ENCODE measurements around the gene RANBP1. TPM values are rescaled to one million over a fixed set of nuclear protein-coding genes. Genes with fewer than 3 reads are reported as not detected.

The RANBP1 gene
- total RNA-seq, 1 experiment from 2014 or later, result 195 TPM

GRCh38 chr22:20080445-20080775 lies 35.5 kb upstream of the RANBP1 start:
- CTCF ChIA-PET, result no interaction called here
- no peak for TF ChIP-seq CTCF (IDR thresholded peaks at IDR 0.05; ENCODE audit: unreplicated experiment)
- Mint-ChIP-seq H3K36me3 (ENCODE audit: insufficient read depth, unreplicated experiment) (peaks cover 28% of the 10 kb centered on the region), H3K4me1 (ENCODE audit: insufficient read depth, unreplicated experiment) (peaks cover 31% of the 10 kb centered on the region), H3K27ac (ENCODE audit: low read depth, unreplicated experiment) (peak overlapping the region; percentile 79), H3K27me3 (ENCODE audit: insufficient read depth, unreplicated experiment) (no peaks in the 10 kb centered on the region), H3K9me3 (ENCODE audit: unreplicated experiment) (no peaks in the 10 kb centered on the region), H3K4me3 (ENCODE audit: unreplicated experiment) (peak overlapping the region; percentile 92)
- POLR2A ChIA-PET, result interaction anchor here (0.7 to 3.2 kb wide), 8 partner anchors 15 to 648 kb away, joined by 3 to 13 read pairs (median 6); partner anchors contain the start of genes MRPL40, TANGO2 and TRMT2A
- DNase-seq (ENCODE audit: unreplicated experiment), result peak; percentile 51
- intact Hi-C loops (cut with micrococcal nuclease), result no loop called here
- no TSS peak for BruUV-seq (replicated peaks)

- peak; percentile 49 for DNase-seq (ENCODE audit: unreplicated experiment)
- intact Hi-C loops (cut with micrococcal nuclease), result loop anchor here (1.0 kb wide), 1 partner anchor 111 kb away; no protein-coding TSS in a partner anchor
- H3K27me3 Mint-ChIP-seq (ENCODE audit: insufficient read depth, unreplicated experiment), result no peaks in the 10 kb centered on the region
- H3K27ac Mint-ChIP-seq (ENCODE audit: low read depth, unreplicated experiment), result peak overlapping the region; percentile 79
- BruUV-seq (replicated peaks), result TSS peak; percentile 48
- peaks cover 33% of the 10 kb centered on the region for H3K36me3 Mint-ChIP-seq (ENCODE audit: insufficient read depth, unreplicated experiment)
- no peaks in the 10 kb centered on the region for H3K9me3 Mint-ChIP-seq (ENCODE audit: unreplicated experiment)
- ChIA-PET CTCF (interaction anchor here (0.6 kb wide), 3 partner anchors 10 to 236 kb away, joined by 3 to 4 read pairs (median 3); no protein-coding TSS in a partner anchor), POLR2A (interaction anchor here (0.7 to 3.2 kb wide), 5 partner anchors 18 to 519 kb away, joined by 3 to 13 read pairs (median 4); partner anchors contain the start of genes RANBP1 and TRMT2A)
- TF ChIP-seq CTCF (IDR thresholded peaks at IDR 0.05; ENCODE audit: unreplicated experiment), result no peak
- peak overlapping the region; percentile 92 for H3K4me3 Mint-ChIP-seq (ENCODE audit: unreplicated experiment)
- H3K4me1 Mint-ChIP-seq (ENCODE audit: insufficient read depth, unreplicated experiment), result peaks cover 32% of the 10 kb centered on the region
Measured at GRCh38 chr22:20080776-20081654, 34.9 kb upstream of the RANBP1 start.

- CTCF ChIA-PET, result interaction anchor here (0.9 kb wide), 1 partner anchor 19 kb away, joined by 4 read pairs; no protein-coding TSS in a partner anchor
- POLR2A ChIA-PET, result interaction anchor here (1.4 to 3.2 kb wide), 2 partner anchors 21 to 34 kb away, joined by 3 to 13 read pairs; partner anchors contain the start of gene TRMT2A
- intact Hi-C loops (cut with micrococcal nuclease), result no loop called here
Measured at GRCh38 chr22:20083157-20083890, 32.6 kb upstream of the RANBP1 start.

More at GRCh38 chr22:20083157-20083890, 32.6 kb upstream of the RANBP1 start:
- Mint-ChIP-seq H3K36me3 (ENCODE audit: insufficient read depth, unreplicated experiment) (peaks cover 56% of the 10 kb centered on the region), H3K4me3 (ENCODE audit: unreplicated experiment) (peak overlapping the region; percentile 11), H3K9me3 (ENCODE audit: unreplicated experiment) (no peaks in the 10 kb centered on the region), H3K27me3 (ENCODE audit: insufficient read depth, unreplicated experiment) (no peaks in the 10 kb centered on the region), H3K27ac (ENCODE audit: low read depth, unreplicated experiment) (peak overlapping the region; percentile 79), H3K4me1 (ENCODE audit: insufficient read depth, unreplicated experiment) (peaks cover 38% of the 10 kb centered on the region)
- no peak for DNase-seq (ENCODE audit: unreplicated experiment)
- BruUV-seq (replicated peaks), result no TSS peak
- no peak for TF ChIP-seq CTCF (IDR thresholded peaks at IDR 0.05; ENCODE audit: unreplicated experiment)
